Left lung (tissue), 10 donors: Measurements from ENCODE around the gene HS3ST6. TPM values are rescaled to one million over a fixed set of nuclear protein-coding genes. Genes with fewer than 3 reads are reported as not detected.
"Not testable (repeated sequence)": the region's sequence is repeated elsewhere in the genome, so short reads cannot be mapped to it uniquely, and the experiment has no call there.

Experiments used
- ATAC-seq: fragments of 200-7000 bp; cut with Tn5 transposase; one replicate; pipeline ENCODE4 v1.9.1; 2020; ENCODE audit warnings: moderate library complexity
- DNase-seq, 4 donors: peaks; one replicate each; pipeline ENCODE4 v3.0.0-alpha.2; 2013 to 2020
- H3K27ac ChIP-seq, 2 donors: fragments of 200-600 bp; sonication (generic) in 1 of 2; one replicate each; pipeline versions ENCODE4 v1.5.0 to v1.8.0; 2020 to 2021
- H3K27me3 ChIP-seq, 2 donors: fragments of 200-600 bp; sonication (generic) in 1 of 2; one replicate each; pipeline versions ENCODE4 v1.5.0 to v1.8.0; 2020 to 2021
- H3K36me3 ChIP-seq, 2 donors: fragments of 200-600 bp; sonication (generic) in 1 of 2; one replicate each; pipeline versions ENCODE4 v1.5.0 to v1.8.0; 2020 to 2021
- H3K4me1 ChIP-seq, 2 donors: fragments of 200-600 bp; one replicate each; pipeline ENCODE4 v1.8.0; 2021
- H3K4me3 ChIP-seq, 2 donors: fragments of 200-600 bp; sonication (generic) in 1 of 2; one replicate each; pipeline versions ENCODE4 v1.5.0 to v1.8.0; 2020 to 2021; ENCODE audit warnings: mild to moderate bottlenecking in 1 of 2
- H3K9me3 ChIP-seq, 2 donors: fragments of 200-600 bp; sonication (generic) in 1 of 2; one replicate each; pipeline versions ENCODE4 v1.5.0 to v1.8.0; 2020 to 2021
- intact Hi-C, 2 donors: fragments of 100-400 bp; cut with DNase I; formaldehyde crosslinking; loops; one replicate each; pipeline versions ENCODE4 v1.11.2 to v1.14.2; 2022
- polyA plus RNA-seq, 6 donors: library from polyadenylated mRNA; unstranded; fragments of 120-200 nt; gene quantifications; one replicate each; pipeline ENCODE4 v1.2.1, GENCODE V29; 2013; ENCODE audit not compliant: insufficient read length in 6 of 6
- total RNA-seq, 2 donors: library from RNA; stranded (reverse); fragmentation: NEBNext Ultra II Directional; extraction: Animal tissue kit (Norgen Biotek cat#: 25700); gene quantifications; one replicate each; pipeline ENCODE4 v1.2.1, GENCODE V29; 2021
- TF ChIP-seq, protein P1 (sequence below), 2 donors: fragments of 200-600 bp; sonication (generic) in 1 of 2; IDR thresholded peaks; one replicate each; pipeline versions ENCODE4 v1.5.0 to v1.8.0; 2021; ENCODE audit warnings: antibody characterized with exemption in 2 of 2
- donor health status: DM: no; HTN: yes; CAD: no.
- donor health status: DM: no; HTN: no; CAD: no.

The HS3ST6 gene
- total and polyA plus RNA-seq, 8 donors = 0.13 to 1.4 (median 0.18) TPM; not detected in 4

- Histone ChIP-seq H3K9me3 (no peaks in the 10 kb centered on the region), H3K27ac (no peak overlapping the region), H3K36me3 (no peaks in the 10 kb centered on the region), H3K4me1 (peaks cover 0 to 3% of the 10 kb centered on the region in 2 donors), H3K27me3 (peaks cover 7 to 89% of the 10 kb centered on the region in 2 donors), H3K4me3 (no peak overlapping the region)
- intact Hi-C loops = no loop called here
- DNase-seq = no peak
- TF ChIP-seq, protein P1, sequence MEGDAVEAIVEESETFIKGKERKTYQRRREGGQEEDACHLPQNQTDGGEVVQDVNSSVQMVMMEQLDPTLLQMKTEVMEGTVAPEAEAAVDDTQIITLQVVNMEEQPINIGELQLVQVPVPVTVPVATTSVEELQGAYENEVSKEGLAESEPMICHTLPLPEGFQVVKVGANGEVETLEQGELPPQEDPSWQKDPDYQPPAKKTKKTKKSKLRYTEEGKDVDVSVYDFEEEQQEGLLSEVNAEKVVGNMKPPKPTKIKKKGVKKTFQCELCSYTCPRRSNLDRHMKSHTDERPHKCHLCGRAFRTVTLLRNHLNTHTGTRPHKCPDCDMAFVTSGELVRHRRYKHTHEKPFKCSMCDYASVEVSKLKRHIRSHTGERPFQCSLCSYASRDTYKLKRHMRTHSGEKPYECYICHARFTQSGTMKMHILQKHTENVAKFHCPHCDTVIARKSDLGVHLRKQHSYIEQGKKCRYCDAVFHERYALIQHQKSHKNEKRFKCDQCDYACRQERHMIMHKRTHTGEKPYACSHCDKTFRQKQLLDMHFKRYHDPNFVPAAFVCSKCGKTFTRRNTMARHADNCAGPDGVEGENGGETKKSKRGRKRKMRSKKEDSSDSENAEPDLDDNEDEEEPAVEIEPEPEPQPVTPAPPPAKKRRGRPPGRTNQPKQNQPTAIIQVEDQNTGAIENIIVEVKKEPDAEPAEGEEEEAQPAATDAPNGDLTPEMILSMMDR (IDR thresholded peaks at IDR 0.05) = no peak
- ATAC-seq = no peak
Measured at GRCh38 chr16:1877089-1877488, 41.1 kb downstream of the HS3ST6 start.

- Histone ChIP-seq H3K4me1 (peaks cover 0 to 5% of the 10 kb centered on the region in 2 donors), H3K9me3 (no peaks in the 10 kb centered on the region), H3K27me3 (peaks cover 7 to 88% of the 10 kb centered on the region in 2 donors), H3K4me3 (no peak overlapping the region), H3K27ac (no peak overlapping the region), H3K36me3 (no peaks in the 10 kb centered on the region)
- no peak for DNase-seq
- TF ChIP-seq, protein P1 (IDR thresholded peaks at IDR 0.05) = no peak
- intact Hi-C loops = no loop called here
- no peak for ATAC-seq
Measured at GRCh38 chr16:1876468-1876867, 41.7 kb downstream of the HS3ST6 start.

- H3K4me3 ChIP-seq, H3K4me1 ChIP-seq, ATAC-seq, H3K36me3 ChIP-seq, H3K9me3 ChIP-seq, DNase-seq, intact Hi-C loops, H3K27ac ChIP-seq: not testable (repeated sequence)
- peaks cover 7 to 86% of the 10 kb centered on the region in 2 donors for H3K27me3 ChIP-seq
Measured at GRCh38 chr16:1876066-1876465, 42.1 kb downstream of the HS3ST6 start.

DNA sequence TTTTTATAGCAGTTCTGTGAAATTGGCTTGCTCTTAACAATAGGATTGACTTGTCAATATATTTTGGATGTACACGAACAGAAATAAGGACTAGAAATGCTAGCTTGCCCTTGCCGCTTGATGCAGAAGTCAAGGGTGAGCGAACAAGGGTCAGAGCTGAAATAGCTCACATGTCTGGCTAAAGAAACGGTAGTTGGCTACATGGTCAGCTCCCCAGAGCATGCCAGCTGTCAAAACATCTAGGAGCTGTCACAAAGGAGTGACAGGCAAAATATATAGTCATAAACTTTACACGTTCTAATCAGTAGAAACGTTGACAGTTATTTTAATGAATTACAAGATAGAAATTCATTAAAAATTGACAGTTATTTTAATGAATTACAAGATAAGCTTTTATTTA lies 43.4 kb downstream of the HS3ST6 start:
- H3K27ac ChIP-seq = no peak overlapping the region
- DNase-seq = no peak
- H3K27me3 ChIP-seq = peaks cover 7 to 75% of the 10 kb centered on the region in 2 donors
- H3K36me3 ChIP-seq = no peaks in the 10 kb centered on the region
- H3K4me3 ChIP-seq = no peak overlapping the region
- TF ChIP-seq, protein P1 (IDR thresholded peaks at IDR 0.05) = no peak
- peaks cover 0 to 5% of the 10 kb centered on the region in 2 donors for H3K4me1 ChIP-seq
- intact Hi-C loops = no loop called here
- no peak for ATAC-seq
- no peaks in the 10 kb centered on the region for H3K9me3 ChIP-seq

GRCh38 chr16:1871974-1872635 lies 46.1 kb downstream of the HS3ST6 start, which contains the start of gene MEIOB:
Gene MEIOB (minus strand): TSS chr16:1872164. CDS start chr16:1868175, 3,989 bp downstream.
- H3K4me1 ChIP-seq = peaks cover 0 to 5% of the 10 kb centered on the region in 2 donors
- peak; percentile 83 for ATAC-seq
- DNase-seq = no peak
- peaks cover 7 to 50% of the 10 kb centered on the region in 2 donors for H3K27me3 ChIP-seq
- intact Hi-C loops = no loop called here
- TF ChIP-seq, protein P1 (IDR thresholded peaks at IDR 0.05) = no peak
- H3K4me3 ChIP-seq = peak within 1 kb of the TSS in 1 of 2 donors; percentile 17
- H3K36me3 ChIP-seq = no peaks in the 10 kb centered on the region
- H3K9me3 ChIP-seq = no peaks in the 10 kb centered on the region
- H3K27ac ChIP-seq = no peak within 1 kb of the TSS
